Adrenal gland (tissue), 12 donors: Measurements from ENCODE around the gene PINK1. TPM values are rescaled to one million over a fixed set of nuclear protein-coding genes. Genes with fewer than 3 reads are reported as not detected.

Experiments used
- DNase-seq, 7 donors: peaks; one replicate each; pipeline ENCODE4 v3.0.0-alpha.2; 2019 to 2020
- H3K27ac ChIP-seq, 5 donors: fragments of 200-600 bp; sonication (generic) in 4 of 5; 1 replicate in 3 of 5; 2 replicates in 2 of 5; pipeline versions ENCODE4 v1.5.1 to v1.8.0; 2016 to 2020; ENCODE audit warnings: mild to moderate bottlenecking in 1 of 5
- H3K27me3 ChIP-seq: fragments of 200-600 bp; 2 replicates; pipeline ENCODE4 v1.8.0; 2021
- H3K36me3 ChIP-seq, 2 donors: fragments of 200-600 bp; replicated peaks in 1 of 2; 1 replicate in 1 of 2; 2 replicates in 1 of 2; pipeline versions ENCODE4 v1.5.1 to v1.8.0; 2018 to 2022
- H3K4me1 ChIP-seq, 2 donors: fragments of 200-600 bp; replicated peaks in 1 of 2; 1 replicate in 1 of 2; 2 replicates in 1 of 2; pipeline versions ENCODE4 v1.5.1 to v1.8.0; 2018 to 2021
- H3K4me3 ChIP-seq, 4 donors: fragments of 200-600 bp; sonication (generic) in 3 of 4; one replicate each; pipeline ENCODE4 v1.5.1; 2016 to 2018
- H3K9me3 ChIP-seq, 3 donors: fragments of 200-600 bp; sonication (generic) in 1 of 3; replicated peaks in 1 of 3; 1 replicate in 2 of 3; 2 replicates in 1 of 3; pipeline versions ENCODE4 v1.5.1 to v1.8.0; 2016 to 2021
- POLR2A ChIP-seq, 2 donors: fragments of 450-650 bp; IDR thresholded peaks; one replicate each; pipeline ENCODE4 v1.6.1; 2017; ENCODE audit warnings: antibody characterized with exemption in 2 of 2, mild to moderate bottlenecking in 2 of 2, moderate library complexity in 1 of 2
- WGBS, 4 donors: extraction: QIAGEN DNeasy Blood & Tissue Kit in 2 of 4; methylation state at CpG; one replicate each; pipeline versions ENCODE4 v1.1.5 to v1.1.7; 2013 to 2017; 5-methylcytosine and 5-hydroxymethylcytosine counted together
- intact Hi-C, 2 donors: fragments of 100-400 bp; cut with DNase I; formaldehyde crosslinking; loops; one replicate each; pipeline versions ENCODE4 v1.14.1 to v1.15.0; 2022 to 2023
- polyA plus RNA-seq, 3 donors: library from polyadenylated mRNA; stranded (reverse); fragments of 200-250 nt in 2 of 3; fragments of 350-450 nt in 1 of 3; fragmentation: Illumina TruSeq in 1 of 3; extraction: RNeasy Lipid Tissue Mini Kit (QIAGEN cat#74804) in 1 of 3; gene quantifications; one replicate each; pipeline ENCODE4 v1.2.3, GENCODE V29; 2013 to 2014
- total RNA-seq, 9 donors: library from RNA; depleted of rRNA in 4 of 9; stranded (reverse); fragments of >200 nt in 4 of 9; fragments of 120-200 nt in 1 of 9; fragmentation: NEBNext Ultra II Directional in 1 of 9; extraction: Animal tissue kit (Norgen Biotek cat#: 25700) in 1 of 9; gene quantifications; one replicate each; pipeline versions ENCODE4 v1.1.0 to v1.2.4, GENCODE V29; 2013 to 2023
- TF ChIP-seq, protein P1 (sequence below), 6 experiments: fragments of 450-650 bp in 4 of 6; fragments of 200-600 bp in 2 of 6; sonication (generic) in 1 of 6; IDR thresholded peaks; 1 replicate in 5 of 6; 2 replicates in 1 of 6; pipeline versions ENCODE4 v1.5.1 to v1.8.0; 2016 to 2021; ENCODE audit warnings: antibody characterized with exemption in 6 of 6, mild to moderate bottlenecking in 2 of 6, moderate library complexity in 1 of 6
- donor health status: healthy with polysubstance abuse.
- donor health status: Bipolar disorder and iron deficiency.
- donor health status: DM: yes; HTN: yes; CAD: no.
- donor health status: DM: no; HTN: no; CAD: no.
- donor health status: DM: no; HTN: no; CAD: no.
- donor health status: DM: yes; HTN: yes; CAD: no.

PINK1 gene
- total and polyA plus RNA-seq, 12 donors, result 98.4 to 586 (median 257) TPM

DNA sequence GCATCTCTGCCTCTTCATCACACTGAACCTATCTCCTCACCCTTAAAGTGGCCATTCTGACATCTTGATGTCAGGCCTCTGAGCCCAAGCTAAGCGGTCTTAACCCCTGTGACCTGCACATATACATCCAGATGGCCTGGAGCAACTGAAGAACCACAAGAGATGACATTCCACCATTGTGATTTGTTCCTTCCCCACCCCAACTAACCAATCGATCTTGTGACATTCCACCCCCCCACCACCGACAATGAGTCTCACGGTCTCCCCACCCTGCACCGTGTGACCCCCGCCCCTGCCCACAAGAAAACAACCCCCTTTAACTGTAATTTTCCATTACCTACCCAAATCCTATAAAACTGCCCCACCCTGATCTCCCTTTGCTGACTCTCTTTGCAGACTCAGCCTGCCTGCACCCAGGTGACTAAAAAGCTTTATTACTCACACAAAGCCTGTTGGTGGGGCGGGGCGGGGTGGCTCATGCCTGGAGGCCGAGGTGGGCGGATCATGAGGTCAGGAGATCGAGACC, 21.0 kb upstream of the PINK1 start:
- H3K36me3 ChIP-seq, result no peaks in the 10 kb centered on the region
- H3K4me3 ChIP-seq, result no peak overlapping the region
- H3K4me1 ChIP-seq, result peaks cover 16 to 29% of the 10 kb centered on the region in 2 donors
- H3K9me3 ChIP-seq, result no peaks in the 10 kb centered on the region
- H3K27me3 ChIP-seq, result no peaks in the 10 kb centered on the region
- WGBS, 4 donors, result 75 to 84% (median 79%) methylated on average over 7 to 11 of the region's 11 CpGs
- H3K27ac ChIP-seq, result peak overlapping the region in 2 of 5 donors; percentile 32 to 85
- no peak for DNase-seq
- TF ChIP-seq POLR2A (IDR thresholded peaks at IDR 0.05), result no peak
- TF ChIP-seq, protein P1, sequence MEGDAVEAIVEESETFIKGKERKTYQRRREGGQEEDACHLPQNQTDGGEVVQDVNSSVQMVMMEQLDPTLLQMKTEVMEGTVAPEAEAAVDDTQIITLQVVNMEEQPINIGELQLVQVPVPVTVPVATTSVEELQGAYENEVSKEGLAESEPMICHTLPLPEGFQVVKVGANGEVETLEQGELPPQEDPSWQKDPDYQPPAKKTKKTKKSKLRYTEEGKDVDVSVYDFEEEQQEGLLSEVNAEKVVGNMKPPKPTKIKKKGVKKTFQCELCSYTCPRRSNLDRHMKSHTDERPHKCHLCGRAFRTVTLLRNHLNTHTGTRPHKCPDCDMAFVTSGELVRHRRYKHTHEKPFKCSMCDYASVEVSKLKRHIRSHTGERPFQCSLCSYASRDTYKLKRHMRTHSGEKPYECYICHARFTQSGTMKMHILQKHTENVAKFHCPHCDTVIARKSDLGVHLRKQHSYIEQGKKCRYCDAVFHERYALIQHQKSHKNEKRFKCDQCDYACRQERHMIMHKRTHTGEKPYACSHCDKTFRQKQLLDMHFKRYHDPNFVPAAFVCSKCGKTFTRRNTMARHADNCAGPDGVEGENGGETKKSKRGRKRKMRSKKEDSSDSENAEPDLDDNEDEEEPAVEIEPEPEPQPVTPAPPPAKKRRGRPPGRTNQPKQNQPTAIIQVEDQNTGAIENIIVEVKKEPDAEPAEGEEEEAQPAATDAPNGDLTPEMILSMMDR (IDR thresholded peaks at IDR 0.05), result no peak
- intact Hi-C loops, result no loop called here

DNA sequence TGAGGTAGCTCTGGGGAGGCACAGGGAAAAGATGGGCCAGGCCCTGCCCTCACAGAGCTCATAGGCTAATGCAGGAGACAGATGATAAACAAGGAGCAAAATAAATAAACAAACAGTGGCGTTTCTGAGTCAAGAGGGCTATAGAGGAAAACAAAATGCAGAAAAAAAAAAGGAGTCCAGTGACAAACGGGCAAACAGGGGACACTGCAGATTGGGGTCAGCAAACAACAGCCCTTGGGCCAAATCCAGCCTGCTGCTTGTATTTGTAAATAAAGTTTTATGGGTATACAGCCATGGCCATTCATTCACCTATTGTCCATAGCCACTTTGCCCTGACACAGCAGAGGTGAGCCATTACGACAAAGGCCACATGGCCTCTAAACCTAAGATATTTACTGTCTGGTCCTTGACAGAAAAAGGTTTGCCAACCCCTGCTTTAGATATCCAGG, 19.1 kb upstream of the PINK1 start:
- H3K4me1 ChIP-seq, result peaks cover 16 to 29% of the 10 kb centered on the region in 2 donors
- H3K27me3 ChIP-seq, result no peaks in the 10 kb centered on the region
- DNase-seq, result no peak
- no peak overlapping the region for H3K4me3 ChIP-seq
- WGBS, 4 donors, result 42 to 55% (median 47%) methylated on average over 3 of the region's 3 CpGs
- H3K36me3 ChIP-seq, result no peaks in the 10 kb centered on the region
- H3K9me3 ChIP-seq, result no peaks in the 10 kb centered on the region
- intact Hi-C loops, result no loop called here
- TF ChIP-seq, protein P1 (IDR thresholded peaks at IDR 0.05), result no peak
- TF ChIP-seq POLR2A (IDR thresholded peaks at IDR 0.05), result no peak
- peak overlapping the region; percentile 76 to 94 (median 85) for H3K27ac ChIP-seq

DNA sequence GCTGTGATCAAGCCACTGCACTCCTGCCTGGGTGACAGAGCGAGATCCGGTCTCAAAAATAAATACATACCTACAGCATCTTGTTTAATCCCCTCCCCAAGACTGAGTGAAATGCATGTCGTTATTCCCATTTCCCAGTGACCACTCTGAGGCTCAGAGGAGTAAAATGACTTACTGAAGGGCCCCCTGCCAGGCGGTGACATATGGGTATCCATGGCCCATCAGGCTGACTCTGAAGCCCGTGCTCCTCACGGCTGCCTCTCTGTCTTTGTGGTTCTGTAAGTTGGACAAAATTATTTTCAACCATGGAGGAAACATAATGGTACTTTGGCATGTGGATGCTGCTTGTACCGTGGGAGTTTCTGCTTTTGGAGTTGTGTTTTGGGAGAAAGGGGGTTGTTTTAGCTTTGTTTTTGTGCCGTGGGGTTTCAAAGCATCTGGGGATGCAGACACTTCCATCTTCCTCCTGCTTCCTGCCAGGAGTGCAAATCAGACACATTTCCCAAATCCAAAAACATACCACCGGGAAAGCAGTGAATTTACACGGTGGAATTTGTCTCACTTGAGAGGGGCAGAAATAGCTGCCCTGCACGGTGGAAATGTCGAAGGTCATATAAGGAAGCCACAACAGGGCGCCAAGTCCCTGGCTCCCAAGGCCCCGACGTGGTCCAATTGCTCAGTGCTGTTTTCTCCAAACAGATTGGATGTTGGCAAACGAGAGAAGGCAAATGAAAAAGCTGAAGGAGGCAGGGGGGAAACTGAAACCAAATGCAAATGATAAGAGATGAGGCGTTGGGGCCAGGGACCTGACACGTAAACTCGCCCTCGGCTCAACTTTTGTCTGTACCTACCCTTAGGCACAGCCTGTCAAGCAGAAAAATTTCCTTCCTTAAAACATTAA, 17.1 kb upstream of the PINK1 start:
- Histone ChIP-seq H3K9me3 (no peaks in the 10 kb centered on the region), H3K36me3 (no peaks in the 10 kb centered on the region), H3K4me3 (no peak overlapping the region), H3K27ac (peak overlapping the region; percentile 15 to 85 (median 64)), H3K27me3 (no peaks in the 10 kb centered on the region), H3K4me1 (peaks cover 16 to 29% of the 10 kb centered on the region in 2 donors)
- intact Hi-C loops, result no loop called here
- 24 to 38% (median 34%) methylated on average over 17 to 20 of the region's 20 CpGs for WGBS, 4 donors
- TF ChIP-seq POLR2A (IDR thresholded peaks at IDR 0.05), result peak in 1 of 2 donors; percentile 20
- TF ChIP-seq, protein P1 (IDR thresholded peaks at IDR 0.05), result no peak
- peak; percentile 40 to 79 (median 72) for DNase-seq

DNA sequence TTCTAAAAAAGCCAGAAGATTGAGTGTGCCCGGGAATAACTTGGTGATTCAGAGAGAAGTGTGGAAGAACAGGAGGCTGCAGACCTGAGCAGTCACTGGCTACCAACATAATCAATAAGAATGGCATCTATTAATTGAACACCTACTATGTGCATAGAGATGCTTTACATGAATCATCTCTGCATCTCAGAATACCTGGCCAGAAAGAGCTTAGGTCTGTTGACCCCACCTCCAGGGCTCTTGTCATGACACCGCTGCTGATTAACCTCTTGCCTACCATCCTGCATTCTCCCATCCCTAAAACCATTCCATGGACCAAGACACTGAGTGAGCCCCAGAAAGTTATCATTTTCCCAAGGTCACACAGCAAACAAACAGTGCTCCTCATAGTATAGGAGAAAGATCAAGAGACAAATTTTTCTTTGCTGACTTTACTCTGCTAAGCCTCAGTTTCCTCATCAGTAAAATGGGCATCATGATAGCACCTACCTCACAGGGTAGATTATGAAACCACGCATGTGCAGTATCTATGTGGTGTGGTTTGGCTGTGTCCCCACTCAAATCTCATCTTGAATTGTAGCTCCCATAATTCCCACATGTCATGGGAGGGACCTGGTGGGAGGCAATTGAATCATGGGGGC, 16.3 kb upstream of the PINK1 start:
- H3K36me3 ChIP-seq, result no peaks in the 10 kb centered on the region
- intact Hi-C loops, result no loop called here
- DNase-seq, result no peak
- 60 to 64% (median 62%) methylated on average over 3 of the region's 3 CpGs for whole genome bisulfite sequencing, 4 donors
- no peak overlapping the region for H3K4me3 ChIP-seq
- peak overlapping the region; percentile 15 to 85 (median 64) for H3K27ac ChIP-seq
- no peaks in the 10 kb centered on the region for H3K27me3 ChIP-seq
- TF ChIP-seq POLR2A (IDR thresholded peaks at IDR 0.05), result no peak
- TF ChIP-seq, protein P1 (IDR thresholded peaks at IDR 0.05), result no peak
- peaks cover 16 to 29% of the 10 kb centered on the region in 2 donors for H3K4me1 ChIP-seq
- no peaks in the 10 kb centered on the region for H3K9me3 ChIP-seq
